Right cardiac atrium (tissue), 5 donors: ENCODE results near the gene CRYAB. TPM values are rescaled to one million over a fixed set of nuclear protein-coding genes. Genes with fewer than 3 reads are reported as not detected.

Experiments
- ATAC-seq, 2 donors: fragments of 200-7000 bp; cut with Tn5 transposase; one replicate each; pipeline versions ENCODE4 v1.8.0 to v1.9.1; 2020; ENCODE audit warnings: moderate library complexity in 2 of 2, mild to moderate bottlenecking in 1 of 2
- DNase-seq, 3 donors: peaks; one replicate each; pipeline ENCODE4 v3.0.0-alpha.2; 2020
- H3K27ac ChIP-seq: one replicate; pipeline ENCODE4 v1.5.1; 2013; ENCODE audit warnings: mild to moderate bottlenecking, low read length, control low read depth, moderate library complexity
- H3K27me3 ChIP-seq: one replicate; pipeline ENCODE4 v1.6.1; 2013; ENCODE audit not compliant: control insufficient read depth, insufficient read depth
- H3K4me1 ChIP-seq: one replicate; pipeline ENCODE4 v1.6.1; 2013; ENCODE audit warnings: low read length; ENCODE audit not compliant: control insufficient read depth, insufficient read depth
- H3K4me3 ChIP-seq: one replicate; pipeline ENCODE4 v1.5.1; 2013; ENCODE audit warnings: low read length, control low read depth
- H3K9me3 ChIP-seq: one replicate; pipeline ENCODE4 v1.6.1; 2013; ENCODE audit warnings: low read length; ENCODE audit not compliant: control insufficient read depth
- WGBS: extraction: QIAGEN DNeasy Blood & Tissue Kit; methylation state at CpG from one replicate; pipeline ENCODE4 v1.1.7; 2013; 5-methylcytosine and 5-hydroxymethylcytosine counted together
- intact Hi-C, 4 donors: fragments of 100-400 bp; cut with DNase I; formaldehyde crosslinking; loops; one replicate each; pipeline versions ENCODE4 v1.11.0 to v1.14.0; 2022 to 2023
- polyA plus RNA-seq: library from polyadenylated mRNA; stranded (reverse); fragments of 200-250 nt; gene quantifications from one replicate; pipeline ENCODE4 v1.2.3, GENCODE V29; 2013
- total RNA-seq, 4 donors: library from RNA; stranded (reverse); fragmentation: NEBNext Ultra II Directional; extraction: Animal tissue kit (Norgen Biotek cat#: 25700); gene quantifications; one replicate each; pipeline ENCODE4 v1.2.1, GENCODE V29; 2021
- donor health status: healthy with polysubstance abuse.
- donor health status: DM: no; HTN: yes; CAD: no.
- donor health status: DM: no; HTN: no; CAD: no.
- donor health status: DM: no; HTN: yes; CAD: no; lungs with severe emphysema.
- donor health status: DM: yes; HTN: yes; CAD: no.

The CRYAB gene
- total and polyA plus RNA-seq, 5 donors, result 4,923 to 9,689 (median 5,673) TPM

DNA sequence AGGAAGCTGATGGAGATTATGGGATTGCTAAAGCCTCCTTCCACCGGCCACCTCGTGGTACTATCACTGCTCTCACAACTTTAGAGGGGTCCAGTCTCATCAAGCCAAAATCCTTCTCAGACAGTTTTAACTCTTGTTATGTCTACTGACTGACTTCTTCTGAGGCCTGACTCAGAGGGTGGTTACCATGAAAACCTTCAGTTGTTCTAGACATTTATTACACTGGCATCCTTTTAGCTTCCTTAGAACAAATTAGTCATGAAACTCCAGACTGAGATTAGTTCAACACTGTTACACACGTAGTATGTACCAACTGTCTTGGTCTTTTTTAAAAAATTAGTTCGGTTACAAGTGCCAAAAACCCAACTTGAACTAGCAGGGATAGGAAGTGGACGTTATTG is 33.1 kb upstream of the CRYAB start:
- DNase-seq (no peak), ATAC-seq (peak; percentile 18 to 89)
- no peaks in the 10 kb centered on the region for H3K27me3 ChIP-seq
- intact Hi-C loops, result loop anchor here in 1 of 4 donors (5.0 kb wide), 1 partner anchor 33 kb away; no protein-coding TSS in a partner anchor
- 49% methylated on average over 5 of the region's 5 CpGs for WGBS
- no peak overlapping the region for H3K4me3 ChIP-seq
- H3K27ac ChIP-seq, result no peak overlapping the region
- H3K4me1 ChIP-seq, result peaks cover 11% of the 10 kb centered on the region
- no peaks in the 10 kb centered on the region for H3K9me3 ChIP-seq

DNA sequence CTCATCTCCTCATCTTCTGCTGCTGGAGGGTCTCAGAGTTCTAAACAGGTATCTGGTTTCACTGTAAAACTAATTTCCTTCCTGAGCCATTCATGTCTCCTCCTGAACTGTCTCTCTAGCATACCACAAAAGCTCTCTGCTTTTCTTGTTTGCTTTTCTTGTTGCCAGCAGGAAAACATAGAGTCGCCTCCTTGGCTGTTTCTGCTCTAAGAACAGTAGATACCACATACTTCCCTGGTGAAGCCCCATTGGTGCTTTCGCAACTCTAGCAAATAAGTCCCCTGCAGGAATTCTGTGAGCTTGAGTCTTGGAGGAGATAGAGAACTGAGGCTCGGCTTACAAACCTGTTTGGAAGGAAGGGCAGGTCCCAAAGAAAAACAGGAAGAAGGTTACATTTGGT is 32.6 kb upstream of the CRYAB start:
- ATAC-seq (peak; percentile 51 to 81), DNase-seq (no peak)
- Histone ChIP-seq H3K27me3 (no peaks in the 10 kb centered on the region), H3K4me1 (peaks cover 11% of the 10 kb centered on the region), H3K4me3 (no peak overlapping the region), H3K27ac (peak overlapping the region; percentile 42), H3K9me3 (no peaks in the 10 kb centered on the region)
- intact Hi-C loops, result loop anchor here in 1 of 4 donors (5.0 kb wide), 1 partner anchor 33 kb away; no protein-coding TSS in a partner anchor
- WGBS, result 40% methylated on average over 3 of the region's 3 CpGs

DNA sequence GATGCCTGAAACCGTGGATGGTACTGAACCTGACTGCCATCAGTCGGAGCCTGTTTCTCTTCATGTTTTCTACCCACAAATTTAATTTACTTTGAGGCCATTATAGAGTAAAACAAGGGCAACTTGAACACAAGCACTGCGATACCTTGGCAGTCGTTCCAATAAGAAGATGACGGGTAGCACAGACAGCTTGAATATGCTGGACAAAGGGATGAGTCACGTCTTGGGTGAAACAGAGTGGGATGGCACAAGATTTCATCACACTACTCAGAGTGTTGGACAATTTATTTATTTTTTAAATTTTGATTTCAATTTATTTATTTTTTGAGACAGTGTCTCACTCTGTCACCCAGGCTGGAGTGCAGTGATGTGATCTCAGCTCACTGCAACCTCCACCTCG is 31.3 kb upstream of the CRYAB start:
- Histone ChIP-seq H3K4me3 (no peak overlapping the region), H3K27me3 (no peaks in the 10 kb centered on the region), H3K27ac (no peak overlapping the region), H3K9me3 (no peaks in the 10 kb centered on the region), H3K4me1 (peaks cover 14% of the 10 kb centered on the region)
- ATAC-seq (no peak), DNase-seq (no peak)
- intact Hi-C loops, result loop anchor here in 1 of 4 donors (5.0 kb wide), 1 partner anchor 34 kb away; no protein-coding TSS in a partner anchor
- WGBS, result 93% methylated on average over 7 of the region's 7 CpGs

DNA sequence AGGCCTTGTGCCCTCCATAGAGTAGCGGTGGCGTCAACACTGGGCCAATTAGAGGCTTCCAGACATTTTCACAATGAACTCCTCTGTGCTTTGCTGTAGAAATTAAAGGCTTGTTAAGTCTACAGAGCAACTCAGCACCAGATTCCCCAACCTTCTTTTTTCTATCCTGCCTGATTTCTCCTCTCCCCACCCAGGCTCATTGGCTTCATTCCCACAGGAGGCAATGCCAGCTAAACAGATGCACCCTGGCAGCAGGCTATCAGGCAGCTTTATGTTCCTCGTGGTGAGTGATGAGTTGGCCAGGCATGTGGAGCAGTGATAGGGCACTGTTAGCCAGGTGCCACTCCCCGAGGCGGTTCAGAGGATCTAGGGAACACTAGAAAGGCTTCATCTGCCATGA is 30.4 kb upstream of the CRYAB start:
- no peaks in the 10 kb centered on the region for H3K27me3 ChIP-seq
- intact Hi-C loops, result loop anchor here in 1 of 4 donors (5.0 kb wide), 1 partner anchor 35 kb away; no protein-coding TSS in a partner anchor
- H3K27ac ChIP-seq, result peak overlapping the region; percentile 40
- DNase-seq (no peak), ATAC-seq (peak in 1 of 2 donors; percentile 60)
- peaks cover 15% of the 10 kb centered on the region for H3K4me1 ChIP-seq
- no peak overlapping the region for H3K4me3 ChIP-seq
- 59% methylated on average over 5 of the region's 5 CpGs for WGBS
- H3K9me3 ChIP-seq, result no peaks in the 10 kb centered on the region

DNA sequence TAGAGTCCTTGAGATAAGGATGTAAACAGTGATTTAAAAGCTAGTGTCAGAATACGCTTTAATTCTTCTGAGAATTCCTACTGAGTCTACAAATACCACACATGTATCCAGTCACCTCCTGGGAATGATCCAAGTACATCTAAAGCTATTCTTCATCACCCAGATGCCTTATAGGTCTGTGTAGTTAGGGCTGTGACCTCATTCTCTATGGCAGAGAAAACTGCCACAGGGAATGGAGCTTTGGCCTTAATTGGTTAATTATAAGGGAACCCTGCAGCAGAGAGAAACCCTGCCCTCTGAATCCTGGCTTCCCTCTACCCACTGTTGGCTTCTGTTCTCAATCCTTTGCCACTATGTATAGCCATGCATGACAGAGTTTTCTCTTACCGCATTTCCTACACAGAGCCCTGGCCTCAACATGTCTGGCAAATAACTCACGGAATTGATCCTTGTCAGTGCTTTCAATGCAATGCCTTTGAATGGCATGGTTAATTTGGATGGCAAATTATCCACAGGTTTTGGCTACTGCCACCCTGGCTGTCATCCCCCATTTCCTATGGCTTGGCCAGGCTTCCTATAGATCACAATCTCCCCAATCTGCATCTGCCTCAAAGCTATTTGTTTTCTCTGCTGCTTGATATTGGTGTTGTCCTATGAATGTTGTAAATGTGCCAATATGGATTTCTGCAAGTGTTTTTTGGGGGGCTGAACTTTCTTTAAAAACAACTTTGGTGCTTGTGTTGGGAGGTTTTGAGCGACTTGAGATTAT is 28.4 kb upstream of the CRYAB start:
- ATAC-seq, result no peak
- Histone ChIP-seq H3K4me1 (peaks cover 15% of the 10 kb centered on the region), H3K27me3 (no peaks in the 10 kb centered on the region), H3K9me3 (no peaks in the 10 kb centered on the region), H3K4me3 (no peak overlapping the region), H3K27ac (peak overlapping the region; percentile 48)
- WGBS, result 79% methylated on average over 4 of the region's 4 CpGs
- DNase-seq, result no peak
- intact Hi-C loops, result loop anchor here (5.0 to 10.0 kb wide), 3 partner anchors 37 to 65 kb away; partner anchors contain the start of genes ALG9 (in 2 of the 4), CFAP68 (in 2 of the 4) and FDXACB1 (in 2 of the 4)

DNA sequence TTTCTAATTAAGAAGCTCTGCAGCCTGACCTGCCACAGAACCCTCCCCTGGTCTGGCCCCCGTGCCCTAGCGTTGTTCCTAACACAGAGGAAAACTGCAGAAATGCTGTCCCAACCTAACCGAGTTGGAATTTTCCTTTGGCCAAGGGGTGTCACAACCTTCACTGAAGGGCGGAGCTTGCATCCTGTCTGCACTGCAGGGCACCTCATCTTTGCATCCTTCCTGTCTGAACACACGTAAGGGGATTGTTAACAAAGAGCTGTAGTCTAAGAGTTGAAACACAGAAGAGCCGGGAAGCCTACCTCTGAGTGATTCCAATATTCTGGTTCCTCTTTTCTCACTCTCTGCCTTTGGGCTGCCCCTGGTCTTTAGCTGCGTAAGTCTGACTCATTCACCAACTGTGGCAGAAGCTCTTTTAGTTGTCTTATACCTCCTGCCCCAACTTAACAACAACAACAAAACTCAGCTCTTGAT is 27.2 kb upstream of the CRYAB start:
- no peaks in the 10 kb centered on the region for H3K27me3 ChIP-seq
- H3K4me1 ChIP-seq, result peaks cover 15% of the 10 kb centered on the region
- ATAC-seq (peak; percentile 7 to 64), DNase-seq (no peak)
- WGBS, result 18% methylated on average over 7 of the region's 7 CpGs
- H3K27ac ChIP-seq, result peak overlapping the region; percentile 40
- intact Hi-C loops, result loop anchor here (5.0 to 10.0 kb wide), 3 partner anchors 39 to 64 kb away; partner anchors contain the start of genes ALG9 (in 2 of the 4), CFAP68 (in 2 of the 4) and FDXACB1 (in 2 of the 4)
- no peak overlapping the region for H3K4me3 ChIP-seq
- no peaks in the 10 kb centered on the region for H3K9me3 ChIP-seq

DNA sequence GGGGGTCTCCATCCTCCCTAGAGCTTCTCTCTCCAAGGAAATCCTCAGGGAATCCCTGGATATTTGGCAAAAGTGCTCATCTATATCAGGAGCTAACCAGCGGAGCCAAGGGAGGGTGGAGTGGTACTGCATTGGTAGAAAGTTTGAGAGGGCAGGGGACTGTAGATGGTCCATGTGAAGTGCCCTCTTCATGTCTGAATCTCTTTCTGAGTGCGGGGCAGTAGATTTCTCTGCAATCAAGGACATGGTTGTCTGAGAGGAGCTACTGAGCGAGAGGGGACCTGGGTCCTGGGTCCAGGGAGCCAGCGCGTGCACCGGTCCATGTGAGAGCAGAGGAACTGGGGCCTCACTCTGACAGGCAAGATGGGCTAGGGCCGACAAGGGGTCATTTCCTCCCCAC is 26.3 kb upstream of the CRYAB start:
- Histone ChIP-seq H3K9me3 (no peaks in the 10 kb centered on the region), H3K4me3 (peak overlapping the region; percentile 68), H3K4me1 (peaks cover 15% of the 10 kb centered on the region), H3K27me3 (no peaks in the 10 kb centered on the region), H3K27ac (peak overlapping the region; percentile 28)
- ATAC-seq, result peak; percentile 2 to 13
- intact Hi-C loops, result loop anchor here (5.0 to 10.0 kb wide), 3 partner anchors 39 to 63 kb away; partner anchors contain the start of genes ALG9 (in 2 of the 4), CFAP68 (in 2 of the 4) and FDXACB1 (in 2 of the 4)
- 56% methylated on average over 7 of the region's 7 CpGs for WGBS
- no peak for DNase-seq

DNA sequence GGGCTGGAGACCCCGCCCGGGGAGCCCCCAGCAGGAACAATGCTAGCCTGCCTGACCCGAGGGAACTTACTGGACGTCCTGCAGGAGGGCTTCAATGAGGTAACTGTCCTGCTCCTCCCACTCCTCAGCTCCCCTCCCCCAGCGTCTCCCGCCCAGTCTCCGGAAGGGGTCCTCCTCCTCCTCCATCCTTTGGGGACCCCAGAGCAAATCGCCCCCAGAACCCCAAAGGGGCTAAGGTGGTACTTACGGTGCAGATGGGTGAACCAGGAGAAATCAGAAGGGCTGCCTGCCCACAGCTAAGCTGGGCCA is 25.8 kb upstream of the CRYAB start:
- WGBS, result 7% methylated on average over 9 of the region's 9 CpGs
- Histone ChIP-seq H3K4me3 (peak overlapping the region; percentile 68), H3K9me3 (no peaks in the 10 kb centered on the region), H3K27me3 (no peaks in the 10 kb centered on the region), H3K27ac (peak overlapping the region; percentile 26), H3K4me1 (peaks cover 15% of the 10 kb centered on the region)
- peak in 1 of 2 donors; percentile 34 for ATAC-seq
- intact Hi-C loops, result loop anchor here (5.0 to 10.0 kb wide), 3 partner anchors 40 to 63 kb away; partner anchors contain the start of genes ALG9 (in 2 of the 4), CFAP68 (in 2 of the 4) and FDXACB1 (in 2 of the 4)
- no peak for DNase-seq

DNA sequence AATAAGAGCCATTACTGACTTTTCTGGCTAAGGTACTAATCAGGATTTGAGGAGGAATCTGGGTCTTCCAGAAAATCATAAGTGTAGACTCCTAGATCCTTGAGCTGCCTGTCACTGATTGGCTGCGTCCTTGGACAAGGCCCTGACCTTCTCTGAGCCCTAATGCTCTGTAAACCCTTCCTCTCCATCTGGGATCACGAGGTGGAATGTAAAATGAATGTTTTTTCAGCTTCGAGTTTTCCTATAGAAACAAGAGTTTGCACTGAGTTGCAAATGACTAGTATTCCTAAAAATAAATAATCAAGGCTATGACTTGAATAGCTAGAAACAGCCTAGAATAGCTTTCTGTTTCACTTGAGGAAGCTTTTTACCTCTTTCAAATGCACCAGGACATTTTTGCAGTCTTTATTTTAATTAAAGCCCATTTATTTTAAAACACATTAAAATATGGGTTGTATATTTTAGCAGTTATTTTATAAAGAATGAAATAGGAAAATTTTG is 24.5 kb upstream of the CRYAB start:
- intact Hi-C loops, result loop anchor here (5.0 to 10.0 kb wide), 3 partner anchors 41 to 61 kb away; partner anchors contain the start of genes ALG9 (in 2 of the 4), CFAP68 (in 2 of the 4) and FDXACB1 (in 2 of the 4)
- 34% methylated on average over 3 of the region's 3 CpGs for WGBS
- ATAC-seq (no peak), DNase-seq (no peak)
- H3K4me3 ChIP-seq, result peak overlapping the region; percentile 68
- no peaks in the 10 kb centered on the region for H3K27me3 ChIP-seq
- peak overlapping the region; percentile 88 for H3K27ac ChIP-seq
- peaks cover 13% of the 10 kb centered on the region for H3K4me1 ChIP-seq
- H3K9me3 ChIP-seq, result no peaks in the 10 kb centered on the region

DNA sequence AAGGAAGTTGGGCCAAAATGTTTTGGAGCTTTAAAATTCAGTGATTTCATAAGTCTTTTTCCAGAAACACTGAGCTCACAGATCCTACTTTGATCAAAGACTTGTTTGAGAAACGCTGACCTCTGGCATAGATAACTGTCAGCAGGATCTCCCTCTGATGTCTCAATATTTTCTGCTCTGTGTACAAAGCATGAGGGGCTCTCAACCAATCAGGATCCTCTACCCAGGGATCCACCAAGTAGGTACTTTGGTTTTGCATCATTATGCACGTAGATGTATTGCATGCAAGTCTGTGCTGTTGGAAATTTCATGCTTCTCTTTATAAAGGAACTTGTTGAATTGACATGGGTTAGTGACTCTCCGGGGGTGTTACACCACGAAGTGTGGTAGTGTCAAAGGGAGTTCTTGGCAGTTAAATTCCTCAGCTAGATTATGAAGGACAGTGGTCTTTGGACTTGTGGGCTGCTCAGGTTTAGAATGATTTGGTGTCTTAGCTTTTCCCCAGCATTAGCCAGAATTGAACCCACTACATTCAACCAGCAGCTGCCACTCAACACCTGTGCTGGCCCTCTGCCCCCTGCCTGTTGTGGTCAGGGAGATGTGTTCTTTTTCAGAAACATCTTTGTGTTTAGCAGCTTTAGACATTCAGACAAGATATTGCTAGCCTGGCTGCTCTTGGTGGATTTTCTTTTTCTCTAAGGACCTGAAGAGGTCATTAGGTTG is 23.9 kb upstream of the CRYAB start:
- no peaks in the 10 kb centered on the region for H3K27me3 ChIP-seq
- no peaks in the 10 kb centered on the region for H3K9me3 ChIP-seq
- WGBS, result 40% methylated on average over 4 of the region's 4 CpGs
- H3K4me3 ChIP-seq, result no peak overlapping the region
- ATAC-seq (no peak), DNase-seq (peak in 1 of 3 donors; percentile 68)
- intact Hi-C loops, result loop anchor here (5.0 to 10.0 kb wide), 3 partner anchors 42 to 61 kb away; partner anchors contain the start of genes ALG9 (in 2 of the 4), CFAP68 (in 2 of the 4) and FDXACB1 (in 2 of the 4)
- peaks cover 11% of the 10 kb centered on the region for H3K4me1 ChIP-seq
- peak overlapping the region; percentile 88 for H3K27ac ChIP-seq
